Naive thymus-derived CD4-positive, alpha-beta T cell (primary cell): ENCODE measurements around the gene PDE4D. TPM values are rescaled to one million over a fixed set of nuclear protein-coding genes. Genes with fewer than 3 reads are reported as not detected.
A peak's percentile ranks its signal among the peaks of the same experiment; 100 is the strongest.

Experiments used
- ATAC-seq: fragments of 150-1000 bp; cut with Tn5 transposase; 2 replicates; pipeline ENCODE4 v1.10.0; 2021; ENCODE audit warnings: mild to moderate bottlenecking, moderate library complexity
- CTCF ChIA-PET: fragments of 350-600 bp; sonication (Branson Sonifier 250); formaldehyde crosslinking; loops from one replicate; lab custom pipeline; 2021; ENCODE audit warnings: antibody characterized with exemption; lab: Charles Lee
- POLR2A ChIA-PET: fragments of 350-600 bp; sonication (Branson Sonifier 250); formaldehyde crosslinking; loops from one replicate; lab custom pipeline; 2021; ENCODE audit warnings: antibody characterized with exemption, inconsistent platforms; lab: Charles Lee
- DNase-seq, 9 donors: peaks; one replicate each; pipeline versions ENCODE4 v3.0.0 to v3.0.0-alpha.2; 2020 to 2022; ENCODE audit warnings: mixed read lengths in 1 of 9
- H3K27ac ChIP-seq: one replicate; pipeline ENCODE4 v1.7.0; 2013; ENCODE audit warnings: mild to moderate bottlenecking, low read depth, low read length, moderate library complexity
- H3K27me3 ChIP-seq, 2 donors: one replicate each; pipeline ENCODE4 v1.7.0; 2013; ENCODE audit warnings: low read length in 2 of 2, mild to moderate bottlenecking in 2 of 2, moderate library complexity in 2 of 2; ENCODE audit not compliant: control insufficient read depth in 2 of 2, insufficient read depth in 2 of 2
- H3K36me3 ChIP-seq, 3 experiments: 1 replicate in 2 of 3; 2 replicates in 1 of 3; pipeline ENCODE4 v1.7.0; 2013; ENCODE audit warnings: low read length in 3 of 3, mild to moderate bottlenecking in 3 of 3, moderate library complexity in 1 of 3; ENCODE audit not compliant: insufficient read depth in 3 of 3, control insufficient read depth in 2 of 3
- H3K4me1 ChIP-seq, 2 donors: one replicate each; pipeline ENCODE4 v1.7.0; 2013; ENCODE audit warnings: low read length in 2 of 2, mild to moderate bottlenecking in 2 of 2, moderate library complexity in 1 of 2; ENCODE audit not compliant: control insufficient read depth in 2 of 2, insufficient read depth in 2 of 2
- H3K4me3 ChIP-seq: 2 replicates; pipeline ENCODE4 v1.7.0; 2013; ENCODE audit warnings: mild to moderate bottlenecking, low read length
- H3K9me3 ChIP-seq, 3 experiments: 1 replicate in 2 of 3; 2 replicates in 1 of 3; pipeline ENCODE4 v1.7.0; 2013; ENCODE audit warnings: low read length in 3 of 3; ENCODE audit not compliant: control insufficient read depth in 2 of 3
- H3K27ac Mint-ChIP-seq, 9 donors: one replicate each; pipeline ENCODE4 v1.8.0; 2020 to 2022; ENCODE audit warnings: mixed read lengths in 9 of 9, mild to moderate bottlenecking in 8 of 9, moderate library complexity in 5 of 9, inconsistent platforms in 2 of 9
- H3K27me3 Mint-ChIP-seq, 5 donors: one replicate each; pipeline ENCODE4 v1.8.0; 2021 to 2022; ENCODE audit warnings: mixed read lengths in 5 of 5, mild to moderate bottlenecking in 1 of 5
- H3K36me3 Mint-ChIP-seq, 5 donors: one replicate each; pipeline ENCODE4 v1.8.0; 2020 to 2022; ENCODE audit warnings: mixed read lengths in 5 of 5, mild to moderate bottlenecking in 3 of 5, inconsistent platforms in 1 of 5
- H3K4me1 Mint-ChIP-seq, 7 donors: one replicate each; pipeline ENCODE4 v1.8.0; 2020 to 2022; ENCODE audit warnings: mixed read lengths in 7 of 7, mild to moderate bottlenecking in 3 of 7, inconsistent platforms in 1 of 7
- H3K4me3 Mint-ChIP-seq, 10 donors: one replicate each; pipeline ENCODE4 v1.8.0; 2020 to 2022; ENCODE audit warnings: mild to moderate bottlenecking in 10 of 10, mixed read lengths in 10 of 10, moderate library complexity in 6 of 10, inconsistent platforms in 2 of 10
- H3K9me3 Mint-ChIP-seq, 11 donors: one replicate each; pipeline ENCODE4 v1.8.0; 2020 to 2022; ENCODE audit warnings: mixed read lengths in 11 of 11, mild to moderate bottlenecking in 4 of 11, inconsistent platforms in 1 of 11, moderate library complexity in 1 of 11
- intact Hi-C, 2 donors: fragments of 100-400 bp; cut with micrococcal nuclease; formaldehyde crosslinking; loops; one replicate each; pipeline ENCODE4 v1.15.1; 2023
- polyA plus RNA-seq, 2 donors: library from polyadenylated mRNA; unstranded; fragments of 300-500 nt; fragmentation: Illumina TruSeq; gene quantifications; one replicate each; pipeline ENCODE4 v1.2.3, GENCODE V29; 2021
- total RNA-seq, 6 experiments: library from RNA in 5 of 6; stranded (reverse) in 5 of 6; gene quantifications; 1 replicate in 5 of 6; 2 replicates in 1 of 6; pipeline ENCODE4 v1.2.3 and lab custom pipeline; 2021 to 2026

PDE4D gene
- total and polyA plus RNA-seq, 7 experiments from 2014 or later = 4.9 to 102 (median 38.8) TPM

DNA sequence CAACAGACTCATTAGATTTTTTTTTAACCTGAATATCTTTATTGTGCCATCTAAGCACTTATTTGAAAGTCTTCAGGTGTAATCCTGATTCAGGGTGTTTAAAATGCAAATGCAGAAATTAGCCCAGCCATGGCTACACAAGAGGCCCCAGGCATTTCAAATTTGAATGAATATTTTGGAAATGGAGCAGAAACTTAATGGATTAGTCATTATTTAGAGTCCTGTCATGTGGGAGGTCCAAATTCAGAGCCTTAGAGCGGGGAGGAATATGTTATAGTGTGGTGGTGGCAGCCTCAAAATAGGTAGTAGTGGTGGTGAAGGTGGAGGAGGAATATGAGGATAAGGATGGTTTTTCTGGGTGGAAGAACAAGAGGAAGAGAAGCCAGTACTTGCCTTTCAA, 743.7 kb downstream of the PDE4D start:
- peak overlapping the region in 3 of 9 donors; percentile 6 to 58 (median 15) for H3K27ac Mint-ChIP-seq

DNA sequence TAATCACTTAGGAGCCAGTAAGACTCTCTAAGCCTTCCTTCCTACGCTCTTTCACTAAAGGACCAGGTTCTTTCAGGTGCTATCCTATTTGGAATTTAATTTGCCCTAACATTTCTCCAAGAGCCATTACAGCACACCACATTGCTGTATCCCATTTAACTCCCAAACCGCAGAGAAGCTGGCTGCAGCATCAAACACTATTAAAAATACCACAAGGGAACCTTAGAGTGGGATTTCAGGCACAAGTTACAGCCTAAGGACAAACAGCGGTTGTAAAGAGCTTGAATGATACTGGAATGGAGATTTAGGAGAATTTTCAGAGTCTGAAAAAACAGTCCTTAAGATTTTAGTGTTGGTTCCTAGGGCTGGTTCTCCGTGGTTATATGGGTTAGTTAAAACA, 744.3 kb downstream of the PDE4D start:
- intact Hi-C loops = no loop called here
- Mint-ChIP-seq H3K36me3 (peaks cover 0 to 11% (median 0%) of the 10 kb centered on the region in 5 donors), H3K27me3 (peaks cover 0 to 4% (median 0%) of the 10 kb centered on the region in 5 donors), H3K4me3 (no peak overlapping the region), H3K9me3 (peaks cover 0 to 2% (median 0%) of the 10 kb centered on the region in 11 donors), H3K27ac (no peak overlapping the region), H3K4me1 (peaks cover 0 to 23% (median 12%) of the 10 kb centered on the region in 7 donors)
- H3K4me3 ChIP-seq = no peak overlapping the region
- H3K27ac ChIP-seq = no peak overlapping the region
- peaks cover 8 to 10% of the 10 kb centered on the region in 2 donors for H3K4me1 ChIP-seq
- no peak for DNase-seq
- POLR2A ChIA-PET = interaction anchor here (0.7 kb wide), 1 partner anchor 105 kb away, joined by 3 read pairs; no protein-coding TSS in a partner anchor
- H3K9me3 ChIP-seq = no peaks in the 10 kb centered on the region
- H3K27me3 ChIP-seq = no peaks in the 10 kb centered on the region
- CTCF ChIA-PET = no interaction called here
- no peaks in the 10 kb centered on the region for H3K36me3 ChIP-seq
- no peak for ATAC-seq

More for the DNA sequence above, 743.7 kb downstream of the PDE4D start:
- Mint-ChIP-seq H3K4me3 (no peak overlapping the region), H3K36me3 (peaks cover 0 to 11% (median 0%) of the 10 kb centered on the region in 5 donors), H3K9me3 (peaks cover 0 to 2% (median 0%) of the 10 kb centered on the region in 11 donors), H3K27me3 (peaks cover 0 to 4% (median 0%) of the 10 kb centered on the region in 5 donors), H3K4me1 (peaks cover 0 to 23% (median 12%) of the 10 kb centered on the region in 7 donors)
- Histone ChIP-seq H3K4me1 (peaks cover 8 to 10% of the 10 kb centered on the region in 2 donors), H3K27ac (no peak overlapping the region), H3K9me3 (no peaks in the 10 kb centered on the region), H3K27me3 (no peaks in the 10 kb centered on the region), H3K4me3 (no peak overlapping the region), H3K36me3 (no peaks in the 10 kb centered on the region)
- ChIA-PET CTCF (interaction anchor here (0.6 kb wide), 1 partner anchor 279 kb away, joined by 3 read pairs; no protein-coding TSS in a partner anchor), POLR2A (no interaction called here)
- no peak for DNase-seq
- intact Hi-C loops = no loop called here
- ATAC-seq = no peak

DNA sequence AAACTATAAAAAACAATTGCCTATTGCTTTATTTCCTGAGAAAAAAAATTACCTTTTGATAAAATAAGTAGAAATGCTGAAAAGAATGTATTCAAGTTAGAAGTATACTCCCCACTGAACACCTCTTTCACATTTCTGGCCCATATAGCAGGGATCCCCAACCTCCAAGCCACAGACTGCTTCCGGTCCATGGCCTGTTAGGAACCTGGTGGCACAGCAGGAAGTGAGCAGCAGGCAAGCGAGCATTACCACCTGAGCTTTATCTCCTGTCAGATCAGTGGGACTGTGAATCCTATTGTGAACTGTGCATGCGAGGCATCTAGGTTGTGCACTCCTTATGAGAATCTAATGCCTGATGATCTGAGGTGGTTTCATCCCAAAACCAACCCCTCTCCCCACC, 746.8 kb downstream of the PDE4D start:
- Histone ChIP-seq H3K27me3 (no peaks in the 10 kb centered on the region), H3K36me3 (no peaks in the 10 kb centered on the region), H3K9me3 (no peaks in the 10 kb centered on the region), H3K4me3 (no peak overlapping the region), H3K4me1 (no peaks in the 10 kb centered on the region), H3K27ac (no peak overlapping the region)
- Mint-ChIP-seq H3K4me1 (peaks cover 0 to 36% (median 6%) of the 10 kb centered on the region in 7 donors), H3K9me3 (peaks cover 0 to 2% (median 0%) of the 10 kb centered on the region in 11 donors), H3K27ac (peak overlapping the region in 2 of 9 donors; percentile 9 to 19), H3K36me3 (peaks cover 0 to 7% (median 0%) of the 10 kb centered on the region in 5 donors), H3K4me3 (no peak overlapping the region), H3K27me3 (peaks cover 0 to 4% (median 0%) of the 10 kb centered on the region in 5 donors)
- POLR2A ChIA-PET = interaction anchor here (0.7 kb wide), 1 partner anchor 106 kb away, joined by 3 read pairs; no protein-coding TSS in a partner anchor
- peak in 1 of 9 donors; percentile 38 for DNase-seq
- CTCF ChIA-PET = interaction anchor here (0.7 to 2.3 kb wide), 3 partner anchors 12 to 112 kb away, joined by 4 to 5 read pairs (median 5); no protein-coding TSS in a partner anchor
- intact Hi-C loops = loop anchor here in 1 of 2 donors (2.0 kb wide), 1 partner anchor 20 kb away; no protein-coding TSS in a partner anchor
- no peak for ATAC-seq

- Histone ChIP-seq H3K9me3 (no peaks in the 10 kb centered on the region), H3K4me3 (no peak overlapping the region), H3K27me3 (no peaks in the 10 kb centered on the region), H3K36me3 (no peaks in the 10 kb centered on the region), H3K4me1 (no peaks in the 10 kb centered on the region), H3K27ac (no peak overlapping the region)
- intact Hi-C loops = loop anchor here in 1 of 2 donors (1.0 kb wide), 1 partner anchor 11 kb away; no protein-coding TSS in a partner anchor
- Mint-ChIP-seq H3K27ac (no peak overlapping the region), H3K9me3 (peaks cover 0 to 6% (median 0%) of the 10 kb centered on the region in 11 donors), H3K36me3 (peaks cover 0 to 7% (median 0%) of the 10 kb centered on the region in 5 donors), H3K27me3 (peaks cover 0 to 4% (median 0%) of the 10 kb centered on the region in 5 donors), H3K4me3 (no peak overlapping the region), H3K4me1 (peaks cover 0 to 40% (median 0%) of the 10 kb centered on the region in 7 donors)
- ChIA-PET CTCF (no interaction called here), POLR2A (interaction anchor here (1.6 to 1.9 kb wide), 3 partner anchors 11 to 105 kb away, joined by 6 to 13 read pairs (median 10); no protein-coding TSS in a partner anchor)
- ATAC-seq (no peak), DNase-seq (no peak)
Observed at GRCh38 chr5:59143926-59144333, 749.6 kb downstream of the PDE4D start.

- peaks cover 0 to 40% (median 0%) of the 10 kb centered on the region in 7 donors for H3K4me1 Mint-ChIP-seq
- peaks cover 0 to 4% (median 0%) of the 10 kb centered on the region in 5 donors for H3K27me3 Mint-ChIP-seq
- ATAC-seq = no peak
- Histone ChIP-seq H3K4me1 (no peaks in the 10 kb centered on the region), H3K9me3 (no peaks in the 10 kb centered on the region), H3K27me3 (no peaks in the 10 kb centered on the region), H3K36me3 (no peaks in the 10 kb centered on the region), H3K4me3 (no peak overlapping the region), H3K27ac (no peak overlapping the region)
- intact Hi-C loops = no loop called here
- no peak for DNase-seq
- H3K27ac Mint-ChIP-seq = peak overlapping the region in 1 of 9 donors; percentile 10
- H3K9me3 Mint-ChIP-seq = peaks cover 0 to 6% (median 0%) of the 10 kb centered on the region in 11 donors
- peaks cover 0 to 8% (median 0%) of the 10 kb centered on the region in 5 donors for H3K36me3 Mint-ChIP-seq
- ChIA-PET CTCF (no interaction called here), POLR2A (interaction anchor here (1.9 kb wide), 1 partner anchor 15 kb away, joined by 13 read pairs; no protein-coding TSS in a partner anchor)
- H3K4me3 Mint-ChIP-seq = no peak overlapping the region
Observed at GRCh38 chr5:59142927-59143326, 750.6 kb downstream of the PDE4D start.

GRCh38 chr5:59142138-59142537, 751.4 kb downstream of the PDE4D start:
- intact Hi-C loops = no loop called here
- no peak for ATAC-seq
- H3K27me3 Mint-ChIP-seq = peaks cover 0 to 4% (median 0%) of the 10 kb centered on the region in 5 donors
- no peak for DNase-seq
- no peaks in the 10 kb centered on the region for H3K36me3 ChIP-seq
- POLR2A ChIA-PET = no interaction called here
- H3K27me3 ChIP-seq = no peaks in the 10 kb centered on the region
- peak overlapping the region in 1 of 10 donors; percentile 37 for H3K4me3 Mint-ChIP-seq
- H3K36me3 Mint-ChIP-seq = peaks cover 0 to 8% (median 0%) of the 10 kb centered on the region in 5 donors
- no peaks in the 10 kb centered on the region for H3K4me1 ChIP-seq
- H3K9me3 ChIP-seq = no peaks in the 10 kb centered on the region
- H3K9me3 Mint-ChIP-seq = peaks cover 0 to 7% (median 0%) of the 10 kb centered on the region in 11 donors
- H3K27ac Mint-ChIP-seq = peak overlapping the region in 2 of 9 donors; percentile 3 to 11
- H3K4me3 ChIP-seq = no peak overlapping the region
- H3K4me1 Mint-ChIP-seq = peaks cover 0 to 41% (median 0%) of the 10 kb centered on the region in 7 donors
- H3K27ac ChIP-seq = no peak overlapping the region
- CTCF ChIA-PET = no interaction called here
